Fibroblast of mammary gland (primary cell): ENCODE results near the gene KIAA1958.
A peak's percentile ranks its signal among the peaks of the same experiment; 100 is the strongest.

Experiments
- DNase-seq: peaks from one replicate; pipeline ENCODE4 v3.0.0-alpha.2; 2010; ENCODE audit warnings: low read depth
- H3K4me3 ChIP-seq: 2 replicates; pipeline ENCODE4 v1.5.1; 2011; ENCODE audit warnings: low read depth, mild to moderate bottlenecking, low read length, moderate library complexity; ENCODE audit not compliant: control insufficient read depth
- CTCF ChIP-seq: conservative IDR thresholded peaks from 2 replicates; pipeline ENCODE4 v1.5.1; 2011; ENCODE audit warnings: low read depth, low read length, inconsistent platforms; ENCODE audit not compliant: control insufficient read depth, insufficient read depth

KIAA1958 gene

GRCh38 chr9:112520656-112521055, 34.0 kb downstream of the KIAA1958 start:
- no peak for DNase-seq
- TF ChIP-seq CTCF = no peak
- H3K4me3 ChIP-seq = no peak overlapping the region

- no peak for TF ChIP-seq CTCF
- no peak for DNase-seq
- no peak overlapping the region for H3K4me3 ChIP-seq
Measured at GRCh38 chr9:112526973-112527372, 40.3 kb downstream of the KIAA1958 start.

- no peak overlapping the region for H3K4me3 ChIP-seq
- TF ChIP-seq CTCF = no peak
- DNase-seq = no peak
Measured at GRCh38 chr9:112527959-112528358, 41.3 kb downstream of the KIAA1958 start.

GRCh38 chr9:112529316-112529715, 42.7 kb downstream of the KIAA1958 start:
- no peak overlapping the region for H3K4me3 ChIP-seq
- no peak for DNase-seq
- TF ChIP-seq CTCF = no peak

DNA sequence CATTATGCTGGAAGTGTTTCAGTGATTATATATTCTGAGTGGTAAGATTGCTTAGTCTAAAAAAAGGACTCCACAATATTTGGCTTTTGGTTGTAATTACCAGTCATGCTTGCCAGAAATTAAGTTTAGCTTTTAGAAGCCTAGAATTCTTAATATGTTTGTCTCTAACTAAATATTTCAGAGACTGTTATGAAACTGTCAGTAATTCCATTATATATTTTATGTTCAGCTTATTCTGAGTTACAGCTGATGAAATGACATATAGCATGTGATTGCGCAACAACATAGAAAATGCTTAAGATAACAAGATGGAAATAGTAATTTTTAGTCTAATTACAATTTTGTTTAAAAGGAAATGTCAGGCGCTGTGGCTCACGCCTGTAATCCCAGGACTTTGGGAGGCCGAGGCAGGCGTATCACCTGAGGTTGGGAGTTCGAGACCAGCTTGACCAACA, 44.2 kb downstream of the KIAA1958 start:
- no peak overlapping the region for H3K4me3 ChIP-seq
- peak; percentile 17 for DNase-seq
- TF ChIP-seq CTCF = no peak

GRCh38 chr9:112531666-112532282, 45.1 kb downstream of the KIAA1958 start:
- TF ChIP-seq CTCF = no peak
- DNase-seq = no peak
- H3K4me3 ChIP-seq = no peak overlapping the region

- no peak for TF ChIP-seq CTCF
- H3K4me3 ChIP-seq = no peak overlapping the region
- peak; percentile 84 for DNase-seq
Measured at GRCh38 chr9:112532427-112532826, 45.8 kb downstream of the KIAA1958 start.
